Parathyroid adenoma (tissue), 2 donors: Measurements from ENCODE around the gene CALY.

Source experiments
- H2AFZ ChIP-seq: fragments of 300-600 bp; sonication (generic); one replicate; pipeline ENCODE4 v1.7.0; 2017; ENCODE audit warnings: antibody characterized with exemption, mild to moderate bottlenecking
- H3K27ac ChIP-seq: fragments of 300-600 bp; sonication (generic); one replicate; pipeline ENCODE4 v1.7.0; 2017
- H3K27me3 ChIP-seq: fragments of 300-600 bp; sonication (generic); one replicate; pipeline ENCODE4 v1.7.0; 2017; ENCODE audit warnings: low read length; ENCODE audit not compliant: control insufficient read depth, insufficient read depth
- H3K36me3 ChIP-seq: fragments of 300-600 bp; sonication (generic); one replicate; pipeline ENCODE4 v1.7.0; 2017; ENCODE audit warnings: low read length; ENCODE audit not compliant: control insufficient read depth, insufficient read depth
- H3K4me1 ChIP-seq: fragments of 300-600 bp; sonication (generic); one replicate; pipeline ENCODE4 v1.7.0; 2017; ENCODE audit warnings: control low read depth
- H3K4me2 ChIP-seq: fragments of 300-600 bp; sonication (generic); one replicate; pipeline ENCODE4 v1.7.0; 2017; ENCODE audit warnings: low read length
- H3K4me3 ChIP-seq: fragments of 300-600 bp; sonication (generic); one replicate; pipeline ENCODE4 v1.7.0; 2017; ENCODE audit warnings: low read depth, low read length
- H3K79me2 ChIP-seq: fragments of 300-600 bp; sonication (generic); one replicate; pipeline ENCODE4 v1.7.0; 2017; ENCODE audit warnings: control low read depth
- H3K9ac ChIP-seq: fragments of 300-600 bp; sonication (generic); one replicate; pipeline ENCODE4 v1.7.0; 2017; ENCODE audit warnings: mild to moderate bottlenecking
- H3K9me3 ChIP-seq: fragments of 300-600 bp; sonication (generic); one replicate; pipeline ENCODE4 v1.7.0; 2017; ENCODE audit warnings: low read length; ENCODE audit not compliant: control insufficient read depth
- CTCF ChIP-seq: fragments of 300-600 bp; sonication (generic); IDR thresholded peaks from one replicate; pipeline ENCODE4 v1.7.0; 2017; ENCODE audit warnings: antibody characterized with exemption, mild to moderate bottlenecking
- donor health status: primary hyperparathyroidism.

Gene CALY

DNA sequence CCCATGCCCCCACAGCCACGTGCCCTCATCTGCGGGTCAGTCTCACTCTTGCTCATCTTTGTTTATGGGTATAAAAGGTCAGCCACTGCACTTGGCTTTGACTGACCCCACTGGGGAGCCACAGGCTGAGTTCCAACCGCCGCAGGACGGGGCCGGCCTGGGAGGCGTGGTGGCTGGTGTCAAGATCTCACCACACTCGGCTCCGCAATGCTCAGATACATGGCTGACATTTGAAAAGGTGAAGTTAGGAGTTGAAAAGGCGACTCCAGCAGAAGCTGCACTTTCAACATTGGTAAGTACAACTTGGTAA lies 42.9 kb downstream of the CALY start:
- no peaks in the 10 kb centered on the region for H3K27me3 ChIP-seq
- no peak overlapping the region for H3K27ac ChIP-seq
- H3K79me2 ChIP-seq = peaks cover 9% of the 10 kb centered on the region
- H3K4me1 ChIP-seq = no peaks in the 10 kb centered on the region
- no peak overlapping the region for H3K4me2 ChIP-seq
- H2AFZ ChIP-seq = no peak overlapping the region
- no peaks in the 10 kb centered on the region for H3K9me3 ChIP-seq
- H3K36me3 ChIP-seq = no peaks in the 10 kb centered on the region
- no peak overlapping the region for H3K9ac ChIP-seq
- no peak for TF ChIP-seq CTCF
- H3K4me3 ChIP-seq = no peak overlapping the region

GRCh38 chr10:133292919-133293809 lies 43.5 kb downstream of the CALY start:
- no peaks in the 10 kb centered on the region for H3K36me3 ChIP-seq
- H3K4me3 ChIP-seq = no peak overlapping the region
- no peak for TF ChIP-seq CTCF
- H3K27ac ChIP-seq = no peak overlapping the region
- H3K9ac ChIP-seq = no peak overlapping the region
- no peak overlapping the region for H3K4me2 ChIP-seq
- H3K79me2 ChIP-seq = peaks cover 3% of the 10 kb centered on the region
- no peaks in the 10 kb centered on the region for H3K4me1 ChIP-seq
- H3K9me3 ChIP-seq = no peaks in the 10 kb centered on the region
- H2AFZ ChIP-seq = no peak overlapping the region
- H3K27me3 ChIP-seq = no peaks in the 10 kb centered on the region

GRCh38 chr10:133289761-133290160 lies 46.9 kb downstream of the CALY start:
- Histone ChIP-seq H3K79me2 (peaks cover 2% of the 10 kb centered on the region), H3K4me3 (no peak overlapping the region), H2AFZ (no peak overlapping the region), H3K9me3 (no peaks in the 10 kb centered on the region), H3K27ac (no peak overlapping the region), H3K4me1 (no peaks in the 10 kb centered on the region), H3K36me3 (no peaks in the 10 kb centered on the region), H3K27me3 (no peaks in the 10 kb centered on the region), H3K9ac (no peak overlapping the region), H3K4me2 (no peak overlapping the region)
- no peak for TF ChIP-seq CTCF

DNA sequence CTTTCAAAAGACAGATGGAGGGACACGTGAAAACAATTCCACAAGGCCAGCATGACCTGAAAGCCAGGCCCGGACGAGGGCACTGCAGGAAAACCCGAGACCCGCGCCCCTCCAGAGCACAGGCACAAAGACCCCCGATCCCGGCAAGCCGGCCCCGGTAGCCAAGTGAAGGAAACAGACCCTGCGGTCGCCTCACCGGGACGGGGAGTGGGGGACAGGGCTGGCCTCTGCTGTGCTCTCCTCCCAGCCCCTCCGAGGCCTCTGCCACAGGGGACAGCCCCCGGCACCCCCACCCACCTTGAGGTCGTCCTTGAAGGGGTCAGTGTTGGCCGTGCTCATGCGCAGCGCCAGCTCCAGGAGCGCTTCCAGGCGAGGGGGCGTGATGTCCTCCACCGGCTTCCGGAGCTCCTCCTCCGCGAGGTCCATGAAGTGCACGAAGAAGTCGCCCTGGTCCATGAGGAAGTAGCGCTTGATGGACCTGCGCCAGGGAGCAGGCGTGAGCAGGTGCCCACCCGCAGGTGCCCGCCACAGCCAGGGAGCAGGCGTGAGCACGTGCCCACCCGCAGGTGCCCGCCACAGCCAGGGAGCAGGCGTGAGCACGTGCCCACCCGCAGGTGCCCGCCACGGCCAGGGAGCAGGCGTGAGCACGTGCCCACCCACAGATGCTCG lies 48.7 kb downstream of the CALY start:
- H3K27me3 ChIP-seq = no peaks in the 10 kb centered on the region
- H3K9me3 ChIP-seq = no peaks in the 10 kb centered on the region
- TF ChIP-seq CTCF = no peak
- H3K79me2 ChIP-seq = peaks cover 2% of the 10 kb centered on the region
- H3K4me2 ChIP-seq = no peak overlapping the region
- no peak overlapping the region for H3K4me3 ChIP-seq
- H3K4me1 ChIP-seq = no peaks in the 10 kb centered on the region
- no peak overlapping the region for H3K9ac ChIP-seq
- H3K27ac ChIP-seq = no peak overlapping the region
- H3K36me3 ChIP-seq = no peaks in the 10 kb centered on the region
- no peak overlapping the region for H2AFZ ChIP-seq
